Fibroblast of lung (primary cell): ENCODE measurements around the gene IL19.

Experiments
- EZH2 ChIP-seq: IDR thresholded peaks from 2 replicates; pipeline ENCODE4 v1.5.1; 2012; ENCODE audit warnings: low read length, control low read depth, mild to moderate bottlenecking; ENCODE audit errors: missing control alignments
- TF ChIP-seq, protein P1 (sequence below), 2 donors: IDR thresholded peaks in 1 of 2; conservative IDR thresholded peaks in 1 of 2; 1 replicate in 1 of 2; 2 replicates in 1 of 2; pipeline ENCODE4 v1.5.1; 2011 to 2012; ENCODE audit warnings: low read length in 2 of 2, control low read depth in 1 of 2, inconsistent platforms in 1 of 2, low read depth in 1 of 2, mild to moderate bottlenecking in 1 of 2

DNA sequence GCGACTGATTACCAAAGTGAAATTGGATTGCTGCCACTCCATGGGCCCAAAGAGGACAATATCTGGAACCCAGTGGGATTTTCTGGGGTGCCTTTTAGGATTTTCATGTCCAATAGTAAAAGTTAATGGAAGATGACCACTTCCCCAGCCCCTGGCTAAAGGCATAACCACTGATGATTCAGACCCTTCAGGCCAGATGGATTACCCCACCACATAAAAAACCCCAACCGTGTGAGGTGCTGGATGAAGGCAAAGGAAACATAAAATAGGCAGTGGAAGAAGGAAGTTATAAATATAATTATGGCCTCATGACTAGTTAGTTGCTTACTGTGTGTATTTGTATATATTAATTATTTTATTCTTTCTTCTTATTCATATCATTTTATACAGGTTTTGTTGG is 41.9 kb downstream of the IL19 start:
- TF ChIP-seq, protein P1, sequence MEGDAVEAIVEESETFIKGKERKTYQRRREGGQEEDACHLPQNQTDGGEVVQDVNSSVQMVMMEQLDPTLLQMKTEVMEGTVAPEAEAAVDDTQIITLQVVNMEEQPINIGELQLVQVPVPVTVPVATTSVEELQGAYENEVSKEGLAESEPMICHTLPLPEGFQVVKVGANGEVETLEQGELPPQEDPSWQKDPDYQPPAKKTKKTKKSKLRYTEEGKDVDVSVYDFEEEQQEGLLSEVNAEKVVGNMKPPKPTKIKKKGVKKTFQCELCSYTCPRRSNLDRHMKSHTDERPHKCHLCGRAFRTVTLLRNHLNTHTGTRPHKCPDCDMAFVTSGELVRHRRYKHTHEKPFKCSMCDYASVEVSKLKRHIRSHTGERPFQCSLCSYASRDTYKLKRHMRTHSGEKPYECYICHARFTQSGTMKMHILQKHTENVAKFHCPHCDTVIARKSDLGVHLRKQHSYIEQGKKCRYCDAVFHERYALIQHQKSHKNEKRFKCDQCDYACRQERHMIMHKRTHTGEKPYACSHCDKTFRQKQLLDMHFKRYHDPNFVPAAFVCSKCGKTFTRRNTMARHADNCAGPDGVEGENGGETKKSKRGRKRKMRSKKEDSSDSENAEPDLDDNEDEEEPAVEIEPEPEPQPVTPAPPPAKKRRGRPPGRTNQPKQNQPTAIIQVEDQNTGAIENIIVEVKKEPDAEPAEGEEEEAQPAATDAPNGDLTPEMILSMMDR (conservative IDR thresholded peaks at IDR 0.05 in 1 of 2, IDR thresholded peaks at IDR 0.05 in 1 of 2; ENCODE audit: low read depth in 1 of 2, low read length in 2 of 2): no peak
- no peak for TF ChIP-seq EZH2
